HepG2 (cell line): ENCODE results near the gene FAM200B. TPM values are rescaled to one million over a fixed set of nuclear protein-coding genes. Genes with fewer than 3 reads are reported as not detected.
A peak's percentile ranks its signal among the peaks of the same experiment; 100 is the strongest.

Experiments used
- BCL3 ChIP-seq: sonication (generic); formaldehyde crosslinking; IDR thresholded peaks from 2 replicates; pipeline ENCODE4 v1.5.1; 2020; ENCODE audit warnings: mild to moderate bottlenecking, missing genetic modification reagents, moderate library complexity
- E2F1 ChIP-seq: sonication (generic); formaldehyde crosslinking; IDR thresholded peaks from 2 replicates; pipeline ENCODE4 v1.5.0; 2020; ENCODE audit warnings: missing genetic modification reagents
- FOXP1 ChIP-seq, 2 experiments: fragments of 450-650 bp in 1 of 2; IDR thresholded peaks; 2 replicates each; pipeline ENCODE4 v1.6.1; 2017 to 2018; ENCODE audit warnings: antibody characterized with exemption in 1 of 2
- GATAD2A ChIP-seq: IDR thresholded peaks from 2 replicates; pipeline ENCODE4 v1.6.1; 2016
- GFI1 ChIP-seq: sonication (generic); formaldehyde crosslinking; IDR thresholded peaks from 2 replicates; pipeline ENCODE4 v1.5.0; 2020; ENCODE audit warnings: missing genetic modification reagents, mild to moderate bottlenecking, borderline replicate concordance
- HDAC6 ChIP-seq: fragments of 200-600 bp; sonication (generic); IDR thresholded peaks from 2 replicates; pipeline ENCODE4 v1.7.0; 2017; ENCODE audit warnings: mild to moderate bottlenecking, antibody characterized with exemption, low read length, low read depth
- LBX2 ChIP-seq: sonication (generic); formaldehyde crosslinking; IDR thresholded peaks from 2 replicates; pipeline ENCODE4 v1.5.0; 2020; ENCODE audit warnings: missing genetic modification reagents, mild to moderate bottlenecking, borderline replicate concordance
- MXD1 ChIP-seq: sonication (generic); formaldehyde crosslinking; IDR thresholded peaks from 2 replicates; pipeline ENCODE4 v1.4.0; 2020; ENCODE audit warnings: mild to moderate bottlenecking, missing genetic modification reagents
- POGZ ChIP-seq: sonication (generic); formaldehyde crosslinking; IDR thresholded peaks from 2 replicates; pipeline ENCODE4 v1.4.0; 2020; ENCODE audit warnings: mild to moderate bottlenecking, missing genetic modification reagents
- PRDM4 ChIP-seq: sonication (generic); formaldehyde crosslinking; IDR thresholded peaks from 2 replicates; pipeline ENCODE4 v1.9.0; 2021; ENCODE audit warnings: missing genetic modification reagents, borderline replicate concordance
- RARA ChIP-seq: IDR thresholded peaks from 2 replicates; pipeline ENCODE4 v1.6.1; 2016; ENCODE audit warnings: missing genetic modification reagents, missing compliant biosample characterization
- RFX5 ChIP-seq: IDR thresholded peaks from 2 replicates; pipeline ENCODE4 v1.6.1; 2011; ENCODE audit warnings: low read depth, low read length, improper control_type of control experiment
- SALL2 ChIP-seq: sonication (generic); formaldehyde crosslinking; IDR thresholded peaks from 2 replicates; pipeline ENCODE4 v1.8.1; 2023; ENCODE audit warnings: mild to moderate bottlenecking, missing genetic modification reagents, inconsistent platforms
- SPEN ChIP-seq: sonication (generic); formaldehyde crosslinking; IDR thresholded peaks from 2 replicates; pipeline ENCODE4 v1.5.1; 2020; ENCODE audit warnings: low read depth, mild to moderate bottlenecking, missing genetic modification reagents
- TEF ChIP-seq: sonication (generic); formaldehyde crosslinking; IDR thresholded peaks from 2 replicates; pipeline ENCODE4 v1.5.0; 2020; ENCODE audit warnings: missing genetic modification reagents
- ZHX1 ChIP-seq: sonication (generic); formaldehyde crosslinking; IDR thresholded peaks from 2 replicates; pipeline ENCODE4 v1.8.1; 2022; ENCODE audit warnings: low read depth, mild to moderate bottlenecking, missing genetic modification reagents
- ZNF580 ChIP-seq: IDR thresholded peaks from 2 replicates; pipeline ENCODE4 v1.6.1; 2016; ENCODE audit warnings: low read depth, borderline replicate concordance
- ZNF878 ChIP-seq: sonication (generic); formaldehyde crosslinking; IDR thresholded peaks from 2 replicates; pipeline ENCODE4 v1.8.1; 2023; ENCODE audit warnings: mild to moderate bottlenecking, missing genetic modification reagents, moderate library complexity
- polyA plus RNA-seq, 8 experiments: library from polyadenylated mRNA; depleted of rRNA in 3 of 8; stranded (reverse) in 7 of 8; unstranded in 1 of 8; fragments of >200 nt; fragmentation: Illumina TruSeq in 4 of 8; extraction: Trizol in 4 of 8; gene quantifications; 2 replicates each; pipeline versions ENCODE4 v1.2.1 to v1.2.3, GENCODE V29; 2011 to 2016; ENCODE audit warnings: low read depth in 4 of 8, missing spikeins in 1 of 8, mixed read lengths in 1 of 8; ENCODE audit not compliant: insufficient read depth in 1 of 8
- total RNA-seq, 5 experiments: library from RNA; depleted of rRNA; stranded (reverse); fragments of >200 nt; fragmentation: Illumina TruSeq; extraction: Trizol; gene quantifications; 2 replicates each; pipeline ENCODE4 v1.2.3, GENCODE V29; 2016; ENCODE audit warnings: low read depth in 1 of 5

Gene FAM200B
- total and polyA plus RNA-seq, 2 of the 13 experiments (the other 11 are each of a cell fraction or from before 2014, with no cell fraction given): 25.6 to 41.8 TPM

- TF ChIP-seq TEF: no peak
- TF ChIP-seq ZNF878 (CRISPR knock-in tag): no peak
- no peak for TF ChIP-seq FOXP1 (IDR thresholded peaks at IDR 0.05)
- TF ChIP-seq FOXP1 (CRISPR knock-in tag; IDR thresholded peaks at IDR 0.05): no peak
- TF ChIP-seq RARA (CRISPR knock-in tag): no peak
- TF ChIP-seq E2F1: 0 out of 2 replicates have a peak, but pooled peaks have one; percentile 45
- peak; percentile 34; the same call in 1 of the 2 replicates for TF ChIP-seq ZHX1 (CRISPR knock-in tag)
- TF ChIP-seq MXD1 (CRISPR knock-in tag): peak; percentile 87
- peak; percentile 42 for TF ChIP-seq SALL2 (CRISPR knock-in tag)
- TF ChIP-seq BCL3: peak; percentile 16; the same call in 1 of the 2 replicates
- no peak for TF ChIP-seq GATAD2A (CRISPR knock-in tag)
- peak; percentile 60 for TF ChIP-seq SPEN (CRISPR knock-in tag)
- no peak for TF ChIP-seq LBX2 (CRISPR knock-in tag)
- no peak for TF ChIP-seq HDAC6
- 0 out of 2 replicates have a peak, but pooled peaks have one; percentile 23 for TF ChIP-seq GFI1 (CRISPR knock-in tag)
- no peak for TF ChIP-seq RFX5
- peak; percentile 57 for TF ChIP-seq POGZ (CRISPR knock-in tag)
- TF ChIP-seq ZNF580 (CRISPR knock-in tag): peak; percentile 36; the same call in 1 of the 2 replicates
- TF ChIP-seq PRDM4 (CRISPR knock-in tag): no peak
These were observed 26.2 kb upstream of the FAM200B start, which contains the start of gene FBXL5 (continued) for GRCh38 chr4:15655223-15656037.
